ENCODE data around the gene MROH9. TPM values are rescaled to one million over a fixed set of nuclear protein-coding genes. Genes with fewer than 3 reads are reported as not detected.

The MROH9 gene
- total RNA-seq, 4 donors from 2014 or later: not detected

GRCh38 chr1:171037626-171038025 lies 102.3 kb downstream of the MROH9 start:
- Histone ChIP-seq H3K27ac (replicated peaks in 1 of 4) (no peak overlapping the region), H3K36me3 (no peaks in the 10 kb centered on the region), H3K4me1 (no peaks in the 10 kb centered on the region), H3K27me3 (peaks cover 0 to 9% (median 0%) of the 10 kb centered on the region in 4 donors), H3K9me3 (no peaks in the 10 kb centered on the region), H3K4me3 (no peak overlapping the region)
- TF ChIP-seq EP300 (IDR thresholded peaks at IDR 0.05) (no peak), POLR2A (IDR thresholded peaks at IDR 0.05; ENCODE audit: low read depth) (no peak), POLR2AphosphoS5 (IDR thresholded peaks at IDR 0.05) (no peak), CTCF (IDR thresholded peaks at IDR 0.05) (no peak)
- DNase-seq (ENCODE audit: extremely low spot score): no peak
- intact Hi-C loops (cut with DNase I): no loop called here
- 50% methylated on average over 1 of the region's 1 CpG for WGBS

GRCh38 chr1:171038284-171038683 lies 103.0 kb downstream of the MROH9 start:
- H3K27me3 ChIP-seq: peaks cover 0 to 2% (median 0%) of the 10 kb centered on the region in 4 donors
- H3K4me3 ChIP-seq: no peak overlapping the region
- DNase-seq (ENCODE audit: extremely low spot score): no peak
- no peaks in the 10 kb centered on the region for H3K4me1 ChIP-seq
- TF ChIP-seq POLR2AphosphoS5 (IDR thresholded peaks at IDR 0.05): no peak
- no peak for TF ChIP-seq CTCF (IDR thresholded peaks at IDR 0.05)
- TF ChIP-seq EP300 (IDR thresholded peaks at IDR 0.05): no peak
- TF ChIP-seq POLR2A (IDR thresholded peaks at IDR 0.05; ENCODE audit: low read depth): no peak
- intact Hi-C loops (cut with DNase I): no loop called here
- no peaks in the 10 kb centered on the region for H3K36me3 ChIP-seq
- H3K9me3 ChIP-seq: peaks cover 0 to 6% (median 0%) of the 10 kb centered on the region in 4 donors
- no peak overlapping the region for H3K27ac ChIP-seq (replicated peaks in 1 of 4)

GRCh38 chr1:171048014-171048413 lies 112.7 kb downstream of the MROH9 start:
- Histone ChIP-seq H3K27ac (replicated peaks in 1 of 4) (no peak overlapping the region), H3K4me1 (no peaks in the 10 kb centered on the region), H3K36me3 (no peaks in the 10 kb centered on the region), H3K9me3 (peaks cover 0 to 29% (median 15%) of the 10 kb centered on the region in 4 donors), H3K4me3 (no peak overlapping the region), H3K27me3 (no peaks in the 10 kb centered on the region)
- WGBS: 75% methylated on average over 1 of the region's 2 CpGs
- TF ChIP-seq POLR2AphosphoS5 (IDR thresholded peaks at IDR 0.05): no peak
- no peak for TF ChIP-seq EP300 (IDR thresholded peaks at IDR 0.05)
- TF ChIP-seq POLR2A (IDR thresholded peaks at IDR 0.05; ENCODE audit: low read depth): no peak
- TF ChIP-seq CTCF (IDR thresholded peaks at IDR 0.05): no peak
- intact Hi-C loops (cut with DNase I): no loop called here
- DNase-seq (ENCODE audit: extremely low spot score): no peak

GRCh38 chr1:171052977-171053376 lies 117.6 kb downstream of the MROH9 start:
- no peaks in the 10 kb centered on the region for H3K27me3 ChIP-seq
- no peaks in the 10 kb centered on the region for H3K36me3 ChIP-seq
- no peak for DNase-seq (ENCODE audit: extremely low spot score)
- TF ChIP-seq EP300 (IDR thresholded peaks at IDR 0.05) (no peak), CTCF (IDR thresholded peaks at IDR 0.05) (no peak), POLR2A (IDR thresholded peaks at IDR 0.05; ENCODE audit: low read depth) (no peak), POLR2AphosphoS5 (IDR thresholded peaks at IDR 0.05) (no peak)
- H3K9me3 ChIP-seq: peaks cover 0 to 4% (median 2%) of the 10 kb centered on the region in 4 donors
- H3K27ac ChIP-seq (replicated peaks in 1 of 4): no peak overlapping the region
- no peaks in the 10 kb centered on the region for H3K4me1 ChIP-seq
- WGBS: 93% methylated on average over 2 of the region's 2 CpGs
- intact Hi-C loops (cut with DNase I): no loop called here
- H3K4me3 ChIP-seq: no peak overlapping the region

GRCh38 chr1:171055966-171056643 lies 120.8 kb downstream of the MROH9 start:
- Histone ChIP-seq H3K4me3 (no peak overlapping the region), H3K27me3 (no peaks in the 10 kb centered on the region), H3K36me3 (no peaks in the 10 kb centered on the region), H3K27ac (replicated peaks in 1 of 4) (no peak overlapping the region), H3K9me3 (peaks cover 0 to 3% (median 0%) of the 10 kb centered on the region in 4 donors), H3K4me1 (no peaks in the 10 kb centered on the region)
- TF ChIP-seq EP300 (IDR thresholded peaks at IDR 0.05) (no peak), POLR2A (IDR thresholded peaks at IDR 0.05; ENCODE audit: low read depth) (no peak), CTCF (IDR thresholded peaks at IDR 0.05) (no peak), POLR2AphosphoS5 (IDR thresholded peaks at IDR 0.05) (no peak)
- intact Hi-C loops (cut with DNase I): no loop called here
- DNase-seq (ENCODE audit: extremely low spot score): no peak
- WGBS: 85% methylated on average over 3 of the region's 3 CpGs
